NCI-H2107 treated with DMSO at 0.1 percent for 48 hours (cell line): ENCODE results near the gene DNASE1L2.
"Not testable (repeated sequence)": the region's sequence is repeated elsewhere in the genome, so short reads cannot be mapped to it uniquely, and the experiment has no call there.

Experiments
- DNase-seq: peaks from one replicate; lab custom pipeline; 2025; ENCODE audit not compliant: unreplicated experiment; lab: John Stamatoyannopoulos, UW

The DNASE1L2 gene

DNA sequence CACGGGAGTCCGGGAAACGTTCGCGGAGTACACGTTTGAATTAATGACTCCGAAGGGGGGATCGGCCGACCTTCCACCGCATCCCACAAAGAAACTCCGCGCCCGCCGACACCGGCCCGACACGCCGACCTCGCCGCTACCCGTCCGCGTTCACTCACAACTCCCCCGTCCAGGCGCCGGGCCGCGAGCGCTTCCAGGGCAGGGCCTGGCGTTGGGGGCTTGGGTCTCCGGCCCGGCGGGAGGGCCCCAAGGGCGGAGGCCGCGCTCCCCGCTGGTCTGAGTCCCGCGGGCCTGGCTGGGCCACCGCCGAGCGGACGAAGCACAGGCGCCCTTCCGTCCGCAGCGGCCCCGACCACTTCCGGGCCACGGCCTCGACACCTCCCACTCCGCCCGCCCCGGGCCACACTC is 31.3 kb downstream of the DNASE1L2 start:
- not testable (repeated sequence) for DNase-seq

DNA sequence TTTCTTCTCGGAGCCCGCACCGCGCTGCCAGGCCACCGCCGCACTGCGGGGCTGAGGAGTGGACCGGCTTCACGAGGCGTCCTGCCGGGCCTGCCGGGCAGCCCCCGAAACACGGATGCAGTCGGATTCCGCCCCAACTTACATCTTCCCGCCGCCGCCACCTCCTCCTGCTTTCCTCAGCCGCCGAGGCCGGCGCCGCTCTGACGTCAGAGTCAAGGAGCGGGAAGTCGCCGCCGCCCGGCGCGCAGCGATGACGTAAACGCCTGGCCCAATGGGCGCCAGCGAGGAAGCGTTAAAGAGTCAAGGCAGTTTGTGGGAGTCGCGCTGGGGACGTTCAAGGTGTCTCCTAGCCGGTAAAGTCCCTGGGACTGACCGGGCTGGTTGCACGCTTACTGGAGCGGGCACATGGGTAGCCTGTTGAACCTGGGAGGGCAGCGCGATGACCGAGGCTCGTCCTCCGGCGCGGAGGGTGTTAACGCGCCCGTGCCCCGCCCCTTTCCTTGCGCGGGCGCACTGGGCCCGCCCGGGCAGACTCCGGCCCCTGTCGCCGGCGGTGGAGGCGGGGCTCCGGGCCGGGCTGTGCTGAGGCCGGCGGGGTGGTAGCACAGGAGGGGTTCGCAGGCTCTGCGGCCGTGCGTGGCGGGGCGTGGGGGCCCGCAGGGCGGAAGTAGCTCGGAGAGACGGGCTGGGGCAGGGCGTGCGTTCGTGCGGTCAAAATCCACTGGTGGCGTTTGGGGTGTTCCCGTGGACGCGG is 31.8 kb downstream of the DNASE1L2 start, which contains the start of gene RNPS1:
Gene RNPS1, minus strand, starts transcription at position 214 of the 754 bp plus-strand sequence. CDS start 3,483 bp downstream, outside the sequence.
- DNase-seq = peak; percentile 86

DNA sequence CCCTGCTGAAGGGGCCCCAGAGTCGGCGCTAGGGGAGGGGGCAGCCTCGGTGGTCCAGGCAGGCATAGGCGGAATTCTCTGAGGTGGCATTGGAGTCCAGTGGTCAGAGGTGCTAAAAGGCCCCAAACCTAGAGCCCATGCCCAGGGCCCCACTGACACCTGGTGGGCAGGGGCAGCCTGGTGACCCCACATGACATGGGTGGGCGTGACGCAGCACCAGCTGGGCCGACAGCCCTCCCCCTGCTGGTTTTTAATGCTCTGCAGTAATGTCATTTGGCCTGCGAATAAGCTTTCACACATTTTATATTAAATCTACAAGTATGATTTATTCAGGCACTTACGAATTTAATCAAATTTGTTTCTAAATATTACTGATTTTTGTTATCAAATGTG is 33.8 kb downstream of the DNASE1L2 start:
- DNase-seq = no peak

DNA sequence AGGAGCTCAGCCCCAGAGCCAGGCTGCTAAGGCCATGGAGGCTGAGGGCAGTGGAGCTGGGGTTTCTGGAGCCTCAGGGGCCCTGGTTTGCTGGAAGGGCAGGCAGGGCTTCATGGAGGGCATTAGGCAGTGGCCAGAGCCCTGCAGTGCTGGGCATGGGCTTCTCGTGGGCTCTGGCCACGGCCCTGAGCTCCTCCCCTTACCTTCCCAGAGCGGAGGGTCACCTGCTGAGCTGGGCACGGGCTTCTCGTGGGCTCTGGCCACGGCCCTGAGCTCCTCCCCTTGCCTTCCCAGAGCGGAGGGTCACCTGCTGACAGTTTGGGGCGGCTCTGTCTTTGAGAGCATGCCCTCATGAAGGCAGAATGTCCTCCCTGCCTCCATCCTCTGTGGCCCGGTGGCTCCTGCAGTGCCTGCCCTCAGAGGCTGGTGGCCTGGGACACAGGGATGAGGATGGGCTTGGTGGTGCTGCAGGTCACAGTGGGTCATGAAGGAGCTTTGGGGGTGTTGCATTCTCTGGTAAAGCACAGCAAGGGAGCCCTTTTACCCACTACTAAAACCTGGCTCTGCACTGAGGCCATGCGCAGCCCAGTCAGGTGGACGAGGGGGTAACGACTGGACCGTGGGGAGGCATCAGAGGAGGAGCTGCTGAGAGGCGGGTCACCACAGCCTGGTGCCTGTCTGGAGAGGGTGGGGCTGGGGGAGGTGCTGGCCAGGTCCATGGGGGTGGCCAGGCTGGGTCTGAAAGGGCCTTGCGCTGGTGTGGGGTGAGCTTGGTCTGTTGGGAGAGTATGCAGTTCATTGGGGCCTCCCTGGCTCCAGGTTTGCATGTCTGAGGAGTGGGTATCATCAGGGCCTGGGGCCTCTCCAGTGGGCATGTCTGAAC is 34.6 kb downstream of the DNASE1L2 start:
- no peak for DNase-seq

DNA sequence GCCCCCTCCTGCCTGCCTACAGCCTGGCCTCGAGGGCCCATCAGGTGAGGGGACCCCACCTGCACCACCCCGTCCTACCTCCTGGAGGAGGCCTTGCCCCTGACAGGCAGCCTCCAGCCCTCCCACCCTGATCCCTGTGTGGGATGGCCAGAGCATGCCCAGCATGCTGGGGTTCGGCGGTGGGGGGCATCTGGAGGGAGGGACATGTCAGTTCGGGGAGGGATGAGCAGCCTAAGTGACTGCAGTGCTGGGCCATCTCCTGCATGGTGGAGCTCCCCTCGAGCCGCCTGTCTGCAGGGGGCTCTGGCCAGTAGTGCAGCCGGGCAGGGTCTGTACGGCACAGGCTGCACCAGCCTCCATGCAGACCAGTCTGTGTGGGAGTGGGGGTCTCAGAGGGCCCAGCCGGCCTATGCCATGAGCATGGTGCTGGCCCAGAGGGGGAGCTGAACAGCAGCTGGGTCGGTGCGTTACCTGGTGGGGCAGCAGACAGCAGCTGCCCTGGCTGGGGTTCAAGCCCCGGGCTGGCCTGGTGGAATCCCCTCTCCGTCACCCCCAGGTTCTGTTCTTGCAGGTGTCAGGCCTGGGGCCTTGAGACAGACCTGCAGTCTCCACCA is 35.7 kb downstream of the DNASE1L2 start:
- no peak for DNase-seq

DNA sequence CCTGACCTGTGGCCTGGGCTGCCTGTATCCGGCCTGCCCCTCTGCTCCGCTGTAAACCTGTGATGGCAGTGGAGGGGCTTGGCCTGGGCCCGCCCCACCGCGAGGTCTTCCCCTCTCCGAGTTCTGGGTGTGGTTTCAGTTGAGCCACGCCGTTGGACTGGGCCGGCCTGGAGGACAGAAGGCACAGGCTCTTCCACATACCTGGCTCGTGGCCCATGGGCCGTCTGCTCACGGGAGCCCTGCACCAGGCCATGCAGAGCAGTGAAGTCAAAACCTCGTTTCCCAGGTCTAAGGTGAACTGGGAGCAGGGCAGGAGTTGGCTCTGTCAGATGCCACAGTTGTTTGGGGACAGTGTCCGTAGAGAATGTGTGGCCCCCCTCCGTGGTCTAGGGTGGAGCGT is 37.2 kb downstream of the DNASE1L2 start:
- no peak for DNase-seq

DNA sequence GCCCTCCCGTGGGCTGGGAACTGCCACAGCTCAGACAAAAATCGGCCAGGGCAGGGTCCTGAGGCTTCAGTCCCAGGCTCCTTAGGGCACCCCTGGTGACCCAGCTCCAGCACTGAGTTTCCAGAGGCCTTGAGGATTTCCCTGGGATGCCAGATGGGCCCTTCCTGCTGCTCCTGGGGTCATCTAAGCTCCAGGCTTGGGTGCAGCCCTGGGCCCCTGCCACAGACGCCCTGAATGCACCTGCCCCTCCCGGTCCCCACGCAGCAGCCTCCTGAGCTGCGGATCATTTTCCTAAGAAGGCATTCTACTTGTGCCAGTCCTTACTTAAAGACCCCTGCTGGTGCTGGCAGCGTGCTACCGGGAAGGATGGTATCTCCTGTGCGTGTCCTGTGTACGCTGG is 37.7 kb downstream of the DNASE1L2 start:
- no peak for DNase-seq

DNA sequence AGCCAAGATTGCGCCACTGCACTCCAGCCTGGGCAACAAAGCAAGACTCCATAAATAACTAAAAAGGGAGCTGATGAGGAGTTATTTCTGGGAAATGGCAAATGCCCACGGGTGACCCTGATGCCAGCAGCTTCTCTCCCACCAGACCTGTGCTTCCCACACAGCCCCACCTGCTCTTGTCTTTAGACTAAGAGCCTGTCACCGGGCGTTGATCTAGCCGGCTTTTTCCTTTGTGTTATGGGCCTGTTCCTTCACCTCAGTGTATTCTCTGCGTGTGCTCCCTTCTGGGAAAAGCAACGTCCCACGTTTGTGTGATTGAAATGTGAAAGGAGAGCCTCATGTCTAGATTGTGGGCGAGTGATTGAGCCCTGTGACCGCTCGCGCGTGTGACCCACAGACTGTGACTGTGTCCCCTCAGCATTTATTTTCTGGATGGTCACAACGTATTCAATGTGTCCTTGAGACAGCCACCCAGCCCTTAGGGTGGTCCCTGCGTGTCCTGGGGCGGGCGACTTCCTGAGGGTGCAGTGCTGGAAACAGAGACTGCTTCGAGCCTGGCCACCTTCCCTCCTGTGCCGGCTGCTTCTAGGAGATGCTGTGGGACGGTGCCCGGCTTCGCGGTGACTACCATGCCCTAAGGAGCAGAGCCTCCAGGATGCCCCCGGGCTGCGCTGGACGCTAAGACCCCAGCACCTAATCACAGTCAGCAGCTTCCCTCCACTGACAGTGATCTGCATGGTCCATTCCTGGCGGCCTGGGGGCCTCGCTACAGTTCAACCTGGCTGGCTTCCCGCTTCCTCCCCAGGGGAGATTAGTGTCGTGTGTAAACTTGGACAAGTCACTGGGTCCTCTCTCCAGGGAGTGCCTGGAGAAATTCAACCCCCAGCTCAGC is 39.5 kb downstream of the DNASE1L2 start:
- no peak for DNase-seq

DNA sequence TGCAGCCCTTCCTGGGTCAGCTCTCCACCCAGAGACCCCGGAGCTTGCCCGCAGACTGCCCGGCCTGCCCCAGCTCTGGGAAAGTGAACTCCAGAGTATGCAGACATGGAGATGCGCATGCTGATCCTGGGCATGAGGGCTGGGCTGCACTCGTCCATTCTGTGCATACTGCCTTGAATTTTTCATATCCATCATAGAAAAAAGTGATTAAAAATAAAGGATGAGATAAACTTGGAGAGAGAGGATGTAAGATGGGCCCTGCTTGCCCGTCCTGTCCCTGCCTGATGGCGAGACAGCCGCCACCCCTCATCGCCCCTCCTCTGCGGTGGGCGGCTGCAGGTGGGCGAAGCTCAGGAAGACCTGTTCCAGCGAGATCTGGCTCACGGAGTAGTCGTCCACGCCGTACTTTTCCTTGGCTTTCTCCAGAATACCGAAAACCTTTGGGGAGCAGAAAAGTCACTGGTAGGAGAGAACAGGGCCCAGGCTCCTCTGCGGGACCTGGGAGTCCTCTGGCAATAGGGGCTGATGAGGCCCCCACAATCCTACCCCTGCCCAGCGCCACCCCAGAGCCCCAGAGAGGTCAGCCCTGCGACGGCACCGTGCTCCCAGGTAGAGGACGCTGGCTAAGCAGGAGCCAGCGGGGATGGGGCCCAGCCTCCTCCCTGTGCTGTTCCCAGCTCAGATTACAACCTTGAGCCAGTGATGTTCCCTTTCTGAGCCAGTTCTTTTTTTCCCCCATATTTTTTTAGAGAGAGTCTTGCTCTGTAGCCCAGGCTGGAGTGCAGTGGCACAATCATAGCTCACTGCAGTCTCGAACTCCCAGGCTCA is 40.3 kb downstream of the DNASE1L2 start:
- no peak for DNase-seq

DNA sequence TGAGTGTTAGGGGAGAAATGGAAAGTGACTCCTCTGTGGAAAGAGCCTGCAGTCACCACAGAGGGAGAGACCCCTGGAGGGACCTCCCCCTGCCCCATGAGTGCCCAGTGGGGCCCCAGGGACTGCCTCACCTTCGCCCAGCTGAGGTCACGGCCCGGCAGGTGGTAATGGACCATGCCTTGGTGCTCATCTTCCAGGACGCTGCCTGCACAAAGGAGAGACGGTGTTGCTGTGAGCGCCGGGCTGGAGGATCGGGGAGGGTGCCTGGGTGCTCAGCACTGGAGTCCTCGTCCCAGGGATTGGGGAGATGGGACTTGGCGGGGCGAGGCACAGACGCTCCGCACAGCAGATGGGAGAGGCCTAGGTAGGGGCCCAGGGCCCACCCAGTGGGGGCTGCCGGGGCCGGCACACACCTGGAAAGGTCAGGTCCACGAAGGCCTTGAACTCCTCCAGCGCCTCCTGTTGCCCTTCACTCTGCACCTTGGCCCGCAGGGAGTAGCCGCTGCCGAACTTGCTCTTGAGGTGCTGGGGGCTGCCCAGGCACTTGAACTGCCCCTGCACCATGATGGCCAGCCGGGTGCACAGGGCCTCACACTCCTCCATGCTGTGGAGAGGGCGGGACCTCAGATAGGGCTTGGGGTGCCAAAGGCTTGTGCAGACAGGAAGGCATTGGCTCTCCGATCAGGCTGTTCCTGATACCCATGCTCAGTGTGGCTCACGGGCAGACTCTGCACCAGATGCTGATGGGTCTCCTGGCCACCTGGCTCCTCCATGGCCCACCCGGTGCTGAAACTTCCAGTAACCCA is 41.4 kb downstream of the DNASE1L2 start:
- DNase-seq = no peak

DNA sequence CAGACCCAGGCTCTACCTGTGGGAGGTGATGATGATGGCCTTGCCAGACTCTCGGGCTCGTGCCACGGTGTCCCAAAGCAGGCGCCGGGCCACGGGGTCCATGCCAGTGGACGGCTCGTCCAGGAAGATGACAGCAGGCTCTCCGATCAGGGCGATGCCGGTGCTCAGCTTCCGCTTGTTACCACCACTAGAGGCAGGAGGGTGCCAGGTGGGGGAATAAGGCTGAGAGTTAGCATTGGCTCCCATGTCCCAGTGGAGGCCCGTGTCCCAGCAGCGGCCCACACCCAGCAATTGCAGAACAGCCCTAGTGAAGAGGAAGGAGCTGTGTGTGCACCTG is 42.0 kb downstream of the DNASE1L2 start:
- no peak for DNase-seq

DNA sequence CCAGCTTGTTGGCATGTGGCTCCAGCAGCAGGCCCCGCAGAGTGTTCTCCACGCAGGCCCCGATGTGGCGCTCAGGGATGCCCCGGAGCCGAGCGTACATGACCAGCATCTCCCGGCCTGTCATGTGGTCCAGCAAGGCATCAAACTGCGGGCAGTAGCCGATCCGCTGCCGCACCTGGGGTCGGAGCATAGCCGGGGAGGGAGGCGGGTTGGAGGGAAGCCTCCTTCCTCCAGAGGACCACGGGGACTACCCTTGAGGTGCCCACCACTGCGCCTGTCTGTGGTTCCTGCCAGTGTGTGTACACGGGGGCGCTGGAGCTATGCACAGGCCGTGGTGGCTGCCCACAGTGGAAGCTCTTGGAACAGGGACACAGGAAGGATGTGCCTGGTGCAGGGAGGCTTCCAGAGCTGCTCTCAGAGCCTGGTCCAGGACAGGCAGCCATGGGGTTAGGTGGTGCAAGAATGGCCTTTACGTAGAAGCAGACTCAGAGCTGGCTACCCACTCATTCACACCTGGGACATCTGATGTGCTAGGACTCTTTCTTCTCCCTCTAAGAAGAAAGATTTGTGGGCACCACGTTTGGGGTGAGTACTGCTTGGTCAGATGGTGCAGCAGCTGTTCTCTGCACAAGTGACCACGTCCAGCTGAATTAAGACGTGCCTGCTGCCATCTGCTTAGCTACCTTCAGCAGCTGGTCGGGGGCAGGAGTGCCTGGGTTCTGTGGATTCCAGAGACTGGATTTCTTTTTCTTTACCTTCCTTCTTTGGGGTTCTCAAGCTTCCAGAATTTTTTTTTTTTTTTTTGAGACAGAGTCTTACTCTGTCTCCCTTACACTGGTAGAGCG is 42.9 kb downstream of the DNASE1L2 start:
- no peak for DNase-seq

DNA sequence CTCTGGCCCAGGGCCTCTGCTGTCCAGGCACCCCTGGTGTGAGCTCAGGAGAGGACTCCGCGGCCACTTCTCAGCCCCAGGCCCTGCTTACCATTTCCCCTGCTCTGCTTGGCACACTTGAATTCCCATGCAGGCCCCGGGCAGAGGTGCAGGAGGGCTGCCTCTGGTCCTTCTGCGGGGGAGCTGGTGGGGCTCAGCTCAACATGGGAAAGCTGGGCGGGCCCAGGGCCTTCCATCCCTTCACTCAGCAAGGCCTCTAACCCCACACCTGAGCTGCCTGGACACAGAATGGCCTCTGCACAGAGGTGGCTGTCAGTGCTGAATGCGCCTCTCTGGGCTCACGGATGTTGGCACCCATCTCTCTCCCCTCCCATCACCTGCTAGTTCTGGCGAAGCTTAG is 44.2 kb downstream of the DNASE1L2 start:
- no peak for DNase-seq

DNA sequence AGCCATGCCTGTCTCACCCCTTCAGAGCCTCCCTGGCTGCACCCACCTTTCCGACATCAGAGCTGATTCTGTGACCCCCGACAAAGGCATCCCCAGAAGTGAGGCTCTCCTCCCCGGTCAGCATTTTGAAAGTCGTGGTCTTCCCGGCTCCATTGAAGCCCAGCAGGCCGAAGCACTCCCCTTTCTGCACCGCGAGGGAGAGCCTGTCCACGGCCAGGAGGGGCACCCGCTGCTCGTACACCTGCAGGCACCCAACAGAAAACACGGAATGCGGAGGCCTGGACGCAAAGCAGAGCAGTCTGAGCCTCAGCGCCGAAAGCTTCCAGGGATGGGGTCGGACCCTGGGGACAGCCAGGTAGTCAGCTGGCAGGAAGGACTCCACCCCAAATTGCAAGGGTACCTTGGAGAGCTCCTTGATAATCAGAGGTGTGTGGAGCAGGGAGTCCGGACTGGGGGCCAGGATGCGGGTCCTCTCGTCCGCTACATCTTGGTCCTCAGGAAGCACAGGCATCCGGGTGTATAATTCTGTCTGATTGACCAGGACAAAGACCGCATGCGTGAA is 44.8 kb downstream of the DNASE1L2 start:
- no peak for DNase-seq

DNA sequence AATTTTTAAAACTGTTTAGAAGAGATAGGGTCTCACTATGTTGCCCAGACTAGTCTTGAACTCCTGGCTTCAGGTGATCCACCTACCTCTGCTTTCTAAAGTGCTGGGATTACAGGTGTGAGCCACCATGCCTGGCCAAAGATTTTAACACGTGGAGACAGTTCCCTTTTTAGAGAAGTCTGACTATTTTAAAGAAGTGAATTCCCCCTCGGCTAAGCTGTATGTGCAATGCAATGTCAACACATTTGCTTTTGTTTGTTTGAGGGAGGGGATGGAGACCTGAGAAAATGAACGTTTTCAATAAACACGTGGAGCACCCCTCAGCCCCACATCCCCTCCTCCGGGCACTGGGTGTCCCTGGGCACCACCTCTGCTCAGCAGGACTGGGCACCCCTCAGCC is 46.0 kb downstream of the DNASE1L2 start:
- no peak for DNase-seq

DNA sequence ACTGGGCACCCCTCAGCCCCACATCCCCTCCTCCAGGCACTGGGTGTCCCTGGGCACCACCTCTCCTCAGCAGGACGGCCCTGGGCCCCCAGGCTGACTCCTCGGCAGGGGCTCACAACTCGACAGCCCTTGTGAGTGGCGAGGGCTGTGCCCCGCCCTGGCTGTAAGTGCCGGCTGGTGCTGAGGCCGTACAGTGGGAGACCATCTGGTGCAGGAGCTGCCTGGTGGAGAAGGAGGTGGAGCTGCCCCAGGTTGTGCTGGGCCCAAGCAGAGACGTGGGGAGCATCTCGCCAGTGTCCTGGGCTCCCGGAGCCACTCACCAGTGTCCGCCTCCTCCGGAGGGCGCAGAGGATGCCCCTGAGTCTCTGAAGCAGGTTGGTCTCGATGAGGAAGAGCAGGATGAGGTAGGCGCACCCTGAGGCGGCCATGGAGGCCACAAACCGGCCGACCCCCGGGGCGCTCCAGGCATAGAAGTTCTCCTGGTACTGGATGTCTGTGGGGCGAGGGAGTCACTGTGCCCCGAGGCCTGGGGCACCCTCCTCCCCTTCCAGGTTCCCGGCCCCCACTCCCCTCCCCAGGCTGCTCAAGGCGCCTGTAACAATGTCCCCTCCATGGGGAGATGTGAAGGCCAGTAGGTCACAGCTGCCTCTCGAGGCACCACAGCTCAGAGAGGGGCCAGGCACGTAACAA is 46.8 kb downstream of the DNASE1L2 start:
- no peak for DNase-seq

DNA sequence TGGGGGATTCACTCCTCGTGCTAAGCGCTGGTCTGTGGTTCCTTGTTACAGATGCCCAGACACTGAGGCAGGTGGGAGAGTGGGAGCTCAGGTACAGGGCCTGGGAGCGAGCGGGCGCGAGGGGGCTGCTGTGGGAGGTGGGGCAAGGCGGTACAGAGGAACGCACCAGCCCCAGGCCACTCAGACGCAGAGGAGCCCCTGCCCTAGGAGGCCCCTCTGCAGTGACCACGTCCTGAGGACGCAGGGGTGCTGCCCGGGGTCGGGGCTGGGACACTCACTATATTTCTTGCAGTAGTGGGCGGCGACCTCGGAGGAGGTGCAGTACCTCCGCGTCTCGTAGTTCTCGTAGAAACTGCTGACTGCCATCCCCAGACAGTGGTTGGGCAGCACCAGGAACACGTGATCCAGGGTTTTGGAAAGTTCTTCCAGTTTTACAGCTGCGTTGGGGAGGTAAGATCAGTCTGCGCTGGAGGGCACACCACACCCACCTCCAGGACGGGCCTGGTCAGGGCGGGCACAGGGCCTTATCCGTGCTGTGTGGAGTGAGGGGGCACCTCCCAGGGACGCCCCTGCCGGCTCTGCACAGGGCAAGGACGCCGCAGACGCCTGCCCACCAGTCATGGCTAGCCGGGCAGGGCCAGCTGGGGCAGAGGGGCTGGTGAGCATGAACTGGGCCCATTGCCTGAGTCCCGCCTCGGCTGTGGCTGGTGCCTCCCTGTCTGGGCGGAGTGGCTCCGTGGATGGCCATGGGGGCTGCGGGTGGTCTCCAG is 47.9 kb downstream of the DNASE1L2 start:
- no peak for DNase-seq
